HL-60/S4 treated with retinoic acid at 250 ng/mL for 4 days and 3 days (cell line): Measurements from ENCODE around the gene CLEC4E.
"Not testable (repeated sequence)": the region's sequence is repeated elsewhere in the genome, so short reads cannot be mapped to it uniquely, and the experiment has no call there.

Experiments used
- in situ Hi-C: fragments of 300-500 bp; cut with MboI; formaldehyde crosslinking; loops from 2 replicates; pipeline ENCODE4 v1.7.0; 2022; ENCODE audit warnings: low sequenced_read_pairs

CLEC4E gene, protein sequence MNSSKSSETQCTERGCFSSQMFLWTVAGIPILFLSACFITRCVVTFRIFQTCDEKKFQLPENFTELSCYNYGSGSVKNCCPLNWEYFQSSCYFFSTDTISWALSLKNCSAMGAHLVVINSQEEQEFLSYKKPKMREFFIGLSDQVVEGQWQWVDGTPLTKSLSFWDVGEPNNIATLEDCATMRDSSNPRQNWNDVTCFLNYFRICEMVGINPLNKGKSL

DNA sequence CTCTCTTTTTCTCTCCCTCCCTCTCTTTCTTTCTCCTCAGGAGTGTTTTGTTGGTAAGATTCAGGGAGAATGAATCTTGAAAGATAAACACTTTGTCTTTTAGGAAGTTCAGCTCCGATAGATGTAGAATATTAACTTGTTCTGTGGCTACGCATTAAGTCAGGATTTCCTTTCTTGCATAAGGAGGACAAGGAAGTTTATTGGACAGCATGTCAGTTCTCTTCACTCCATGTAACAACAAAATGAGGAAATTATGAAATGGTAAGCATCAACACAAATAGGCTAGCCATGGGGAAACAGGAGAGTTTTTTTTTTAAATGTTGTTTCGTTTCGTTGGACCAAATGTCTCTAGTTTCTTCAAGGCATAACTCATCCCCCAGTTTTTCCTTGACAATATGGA, at the start of gene CLEC4E:
CLEC4E (minus strand) TSS at position 75 of the 400 bp plus-strand sequence. CDS start 108 bp downstream, outside the sequence.
- in situ Hi-C loops = not testable (repeated sequence)

DNA sequence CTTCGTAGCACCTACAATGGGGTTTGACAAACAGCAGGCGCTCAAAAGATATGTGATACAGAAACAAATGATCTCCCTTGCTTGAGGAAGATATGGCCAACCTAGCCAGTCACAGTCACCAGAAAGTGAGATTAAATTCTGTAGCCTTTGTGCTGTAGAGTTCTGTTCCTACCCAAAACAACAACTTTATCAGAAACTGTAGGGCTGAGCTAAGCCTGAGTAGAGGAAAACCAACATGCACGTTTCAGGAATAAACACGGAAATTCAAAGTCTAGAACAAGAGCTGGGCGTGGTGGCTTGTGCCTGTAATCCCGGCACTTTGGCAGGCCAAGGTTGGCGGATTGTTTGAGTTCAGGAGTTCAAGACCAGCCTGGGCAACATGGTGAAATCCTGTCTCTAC, 49.0 kb upstream of the CLEC4E start:
- in situ Hi-C loops = no loop called here

DNA sequence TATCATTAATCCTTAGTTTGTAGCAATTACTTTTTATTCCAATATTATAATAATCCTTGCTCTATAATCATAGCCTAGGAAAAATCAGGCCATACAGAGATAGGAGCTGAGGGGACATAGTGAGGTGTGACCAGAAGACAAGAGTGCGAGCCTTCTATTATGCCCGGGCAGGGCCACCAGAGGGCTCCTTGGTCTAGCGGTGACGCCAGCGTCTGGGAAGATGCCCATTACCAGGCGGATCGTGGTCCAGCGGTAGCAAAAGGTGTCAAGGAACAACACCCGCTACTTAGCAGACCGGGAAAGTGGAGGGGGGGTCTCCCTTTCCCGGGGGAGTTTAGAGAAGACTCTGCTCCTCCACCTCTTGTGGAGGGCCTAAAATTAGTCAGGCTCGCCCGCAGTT, 43.8 kb upstream of the CLEC4E start:
- in situ Hi-C loops = not testable (repeated sequence)

DNA sequence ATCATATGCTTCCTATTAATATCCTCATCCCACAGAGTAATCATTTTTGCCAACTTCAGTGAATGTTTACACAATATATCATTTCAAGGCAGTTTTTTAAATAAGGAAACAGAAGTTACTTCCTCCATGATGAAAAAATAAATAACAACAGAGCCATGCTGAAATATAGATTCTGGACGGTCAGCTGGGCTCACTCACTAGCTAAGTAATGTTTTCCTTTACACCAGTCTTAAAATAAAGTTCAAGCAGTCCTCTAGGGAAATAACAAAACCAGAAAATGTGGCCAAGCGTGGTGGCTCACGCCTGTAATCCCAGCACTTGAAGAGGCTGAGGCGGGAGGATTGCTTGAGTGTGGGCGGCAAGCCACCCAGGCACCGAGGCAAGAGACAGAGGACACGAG, 43.3 kb upstream of the CLEC4E start:
- in situ Hi-C loops = no loop called here

DNA sequence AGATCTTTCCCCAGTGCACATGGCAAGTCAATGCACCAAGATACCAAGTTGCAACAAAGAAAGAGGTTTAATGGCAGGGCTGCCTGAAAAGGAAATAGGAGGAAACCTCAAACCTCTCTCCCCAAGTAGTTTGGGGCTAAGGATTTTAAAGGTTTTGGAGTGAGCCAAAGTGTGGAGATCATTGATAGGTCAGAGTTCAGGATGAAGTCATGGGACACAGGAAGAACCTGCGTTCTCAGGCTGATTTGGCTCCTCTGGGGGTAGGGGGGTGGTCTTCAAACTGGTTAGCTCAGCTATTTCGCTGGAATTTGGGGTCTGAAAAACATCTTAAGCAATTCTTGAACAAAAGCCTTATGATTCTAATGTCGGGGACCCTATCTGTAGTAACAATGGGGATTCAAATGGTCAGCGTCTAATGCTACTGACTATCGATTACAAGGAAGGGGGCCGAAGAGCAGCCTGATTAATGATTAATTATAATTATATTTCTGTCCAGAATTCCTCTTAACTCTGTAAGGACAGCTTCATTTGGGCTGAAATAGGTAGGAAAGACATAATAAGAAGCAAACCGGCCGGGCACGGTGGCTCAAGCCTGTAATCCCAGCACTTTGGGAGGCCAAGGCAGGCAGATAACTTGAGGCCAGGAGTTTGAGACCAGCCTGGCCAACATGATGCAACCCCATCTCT, 40.5 kb upstream of the CLEC4E start:
- in situ Hi-C loops = no loop called here

DNA sequence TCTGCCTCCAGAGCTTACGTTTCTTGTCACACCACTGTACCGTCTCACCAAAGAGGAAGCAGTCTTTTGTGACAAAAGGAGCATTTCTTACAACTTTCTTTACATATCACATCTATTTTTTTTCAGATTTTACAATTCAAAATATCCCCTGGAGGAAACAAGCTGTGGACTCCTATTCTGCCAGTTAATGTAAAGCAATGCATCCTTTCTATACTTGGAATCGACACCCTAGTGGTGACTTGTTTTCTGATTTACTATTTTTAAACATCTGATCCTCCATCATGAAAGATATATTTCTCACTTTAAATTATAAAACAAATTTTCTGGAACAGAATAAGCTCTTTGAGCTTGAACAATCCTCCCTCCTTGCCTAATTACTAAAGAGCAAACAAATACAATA, 37.2 kb upstream of the CLEC4E start:
- in situ Hi-C loops = no loop called here

DNA sequence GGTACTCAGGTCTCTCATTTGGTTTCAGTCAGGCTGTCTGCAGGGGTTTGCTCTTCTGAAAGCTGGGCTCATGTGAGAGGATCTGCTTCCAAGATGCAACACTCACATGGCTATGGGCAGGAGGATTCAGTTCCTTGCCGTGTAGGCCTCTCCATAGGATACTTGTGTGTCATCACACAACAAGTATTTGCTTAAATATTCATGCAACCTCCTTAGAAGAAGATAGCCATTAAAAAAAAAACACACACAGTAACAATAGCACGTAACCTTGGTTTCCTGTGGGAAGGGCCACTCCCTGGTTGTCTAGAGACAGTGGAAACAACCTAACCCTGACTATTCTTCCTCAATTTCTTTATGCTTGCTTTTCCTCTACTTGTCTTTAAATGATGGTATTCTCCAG, 31.8 kb upstream of the CLEC4E start:
- in situ Hi-C loops = no loop called here

DNA sequence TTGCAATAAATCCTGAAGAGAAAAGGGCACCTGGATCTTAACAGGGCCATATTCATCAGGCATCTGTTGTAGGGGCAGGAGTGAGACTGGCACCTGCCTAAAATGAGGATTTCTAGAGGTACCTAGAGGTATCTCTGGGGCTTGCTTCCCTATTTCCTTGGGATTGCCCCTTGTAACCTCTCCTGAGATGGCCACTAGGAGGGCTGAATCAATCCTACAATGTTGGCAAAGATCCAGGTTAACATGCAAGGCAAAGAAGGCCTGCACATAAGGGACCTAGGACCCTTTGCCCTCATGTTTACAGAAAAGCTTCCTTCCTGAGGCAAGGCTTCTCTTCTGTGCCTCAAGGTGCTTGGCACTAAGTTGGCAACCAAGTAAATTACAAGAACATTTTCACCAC, 25.8 kb upstream of the CLEC4E start:
- in situ Hi-C loops = no loop called here

DNA sequence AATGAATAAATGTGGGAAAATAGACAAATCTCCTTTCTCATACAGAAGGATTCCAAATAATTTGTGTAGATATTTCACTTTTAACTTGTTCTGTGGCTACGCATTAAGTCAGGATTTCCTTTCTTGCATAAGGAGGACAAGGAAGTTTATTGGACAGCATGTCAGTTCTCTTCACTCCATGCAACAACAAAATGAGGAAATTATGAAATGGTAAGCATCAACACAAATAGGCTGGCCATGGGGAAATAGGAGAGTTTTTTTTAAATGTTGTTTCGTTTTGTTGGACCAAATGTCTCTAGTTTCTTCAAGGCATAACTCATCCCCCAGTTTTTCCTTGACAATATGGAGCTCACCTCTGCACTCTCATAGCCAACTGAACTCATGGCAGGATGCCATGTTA, 25.3 kb upstream of the CLEC4E start:
- in situ Hi-C loops = not testable (repeated sequence)

DNA sequence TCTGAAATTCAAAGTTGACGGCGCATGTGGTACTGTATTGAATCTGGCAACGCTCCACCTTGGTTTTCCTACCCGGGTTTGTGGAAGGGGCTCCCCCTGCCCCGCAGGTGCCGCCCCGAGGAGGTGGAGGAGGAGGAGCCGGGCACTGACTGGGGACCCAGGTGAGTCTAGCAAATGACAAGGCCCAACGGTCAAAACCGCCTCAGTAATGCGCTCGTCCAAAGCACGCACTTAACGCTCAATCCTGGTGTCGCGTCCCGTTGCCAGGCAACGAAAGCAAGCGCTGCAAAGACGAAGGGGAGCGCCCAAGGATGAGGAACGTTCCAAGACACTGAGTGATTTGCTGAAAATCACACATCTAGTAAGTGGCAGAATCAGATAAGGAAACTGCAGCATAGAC, 24.0 kb upstream of the CLEC4E start:
- in situ Hi-C loops = no loop called here

DNA sequence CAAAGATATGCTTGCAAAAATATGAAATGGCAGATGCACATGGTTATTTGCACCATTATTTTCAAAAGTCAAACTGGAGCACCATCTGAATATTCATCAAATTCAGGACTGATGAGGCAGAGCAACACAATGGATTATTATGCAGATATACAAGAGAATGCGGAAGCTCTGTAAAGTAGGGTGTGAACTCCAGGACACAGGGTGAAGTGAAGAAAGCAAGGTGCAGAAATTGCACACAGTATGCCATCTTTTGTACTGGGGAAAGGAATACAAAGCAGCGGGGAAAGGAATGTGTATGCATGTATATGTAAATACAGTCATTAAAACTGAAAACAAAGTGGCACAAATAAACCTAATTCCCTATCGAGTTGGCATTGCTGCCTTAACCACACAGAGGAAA, 22.7 kb upstream of the CLEC4E start:
- in situ Hi-C loops = no loop called here

DNA sequence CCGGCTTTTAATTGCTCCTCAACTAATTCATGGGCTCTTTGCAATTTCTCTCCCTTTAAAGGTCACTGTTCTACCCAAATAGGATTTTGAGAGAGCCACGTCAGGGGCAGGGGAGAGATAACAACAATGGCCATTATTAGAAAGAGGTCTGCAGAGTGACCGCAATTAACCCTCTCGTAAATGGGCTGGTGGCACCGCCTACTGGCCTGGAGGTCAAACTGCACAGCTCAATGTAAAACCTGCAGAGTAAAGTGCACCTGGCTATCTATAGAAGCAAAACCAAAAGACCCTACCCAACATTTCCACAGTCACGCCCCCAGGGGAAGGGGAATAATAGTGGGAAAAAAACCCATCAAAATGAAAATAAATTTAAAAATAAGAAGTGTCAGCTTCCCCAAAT, 21.6 kb upstream of the CLEC4E start:
- in situ Hi-C loops = no loop called here

DNA sequence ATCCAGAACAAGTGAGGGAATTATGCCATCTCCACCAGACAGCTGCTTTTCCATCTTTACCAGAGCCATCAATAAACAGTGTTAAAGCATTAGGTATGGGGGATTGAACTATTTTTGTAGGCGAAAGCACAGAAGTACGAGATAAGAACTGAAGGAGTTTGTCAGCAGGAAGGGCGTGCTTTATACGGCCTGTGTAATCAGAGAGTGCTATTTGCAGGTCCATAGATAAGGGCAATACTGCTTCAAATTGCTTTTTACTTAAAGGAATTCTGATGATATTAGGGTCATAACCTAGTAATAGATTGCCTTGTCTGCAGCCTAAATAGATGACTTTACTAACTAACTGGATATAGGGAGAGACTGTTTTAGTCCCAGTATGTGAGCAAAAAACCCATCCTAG, 20.3 kb upstream of the CLEC4E start:
- in situ Hi-C loops = no loop called here

DNA sequence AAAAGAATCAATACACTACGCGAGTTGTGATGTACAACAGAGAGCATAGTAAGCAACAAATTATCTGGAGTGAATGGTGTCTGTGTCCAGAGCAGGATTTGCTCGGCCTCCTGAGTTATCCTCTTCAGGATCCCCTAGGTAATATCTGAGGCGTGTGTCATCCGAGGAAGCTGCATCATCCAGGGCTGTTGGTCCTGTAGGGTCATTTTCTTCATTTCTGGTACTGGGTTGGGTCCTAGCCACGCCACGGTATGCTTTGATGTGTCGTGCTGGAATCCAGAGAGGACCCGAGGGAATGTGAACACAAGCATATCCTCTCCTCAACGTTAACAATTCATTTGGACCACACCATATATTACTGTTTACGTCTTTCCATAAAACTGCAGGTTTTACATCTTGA, 19.0 kb upstream of the CLEC4E start:
- in situ Hi-C loops = no loop called here

DNA sequence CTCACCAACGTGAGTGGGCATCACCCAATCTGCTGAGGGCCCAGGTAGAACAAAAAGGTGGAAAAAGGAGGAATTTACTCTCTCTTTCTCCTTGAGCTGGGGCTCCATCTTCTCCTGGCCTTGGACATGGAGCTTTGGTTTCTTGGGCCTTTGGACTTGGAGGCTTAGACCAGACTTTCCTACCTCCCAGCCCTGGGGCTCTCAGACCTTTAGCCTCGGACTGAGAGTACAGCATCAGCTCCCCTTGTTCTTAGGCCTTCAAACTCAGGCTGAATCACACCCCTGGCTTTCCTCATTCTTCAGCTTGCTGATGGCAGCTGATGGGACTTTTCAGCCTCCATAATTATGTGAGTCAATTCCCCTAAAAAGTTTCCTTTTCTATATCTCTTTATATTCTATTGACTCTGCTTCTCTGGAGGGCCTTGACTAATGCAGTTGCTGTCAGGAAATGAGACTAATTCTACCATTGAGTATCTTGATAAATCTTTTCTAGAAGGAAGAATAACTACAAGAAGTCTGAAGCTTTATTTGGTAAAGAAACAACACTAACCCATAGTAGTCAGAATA, 15.9 kb upstream of the CLEC4E start:
- in situ Hi-C loops = no loop called here

DNA sequence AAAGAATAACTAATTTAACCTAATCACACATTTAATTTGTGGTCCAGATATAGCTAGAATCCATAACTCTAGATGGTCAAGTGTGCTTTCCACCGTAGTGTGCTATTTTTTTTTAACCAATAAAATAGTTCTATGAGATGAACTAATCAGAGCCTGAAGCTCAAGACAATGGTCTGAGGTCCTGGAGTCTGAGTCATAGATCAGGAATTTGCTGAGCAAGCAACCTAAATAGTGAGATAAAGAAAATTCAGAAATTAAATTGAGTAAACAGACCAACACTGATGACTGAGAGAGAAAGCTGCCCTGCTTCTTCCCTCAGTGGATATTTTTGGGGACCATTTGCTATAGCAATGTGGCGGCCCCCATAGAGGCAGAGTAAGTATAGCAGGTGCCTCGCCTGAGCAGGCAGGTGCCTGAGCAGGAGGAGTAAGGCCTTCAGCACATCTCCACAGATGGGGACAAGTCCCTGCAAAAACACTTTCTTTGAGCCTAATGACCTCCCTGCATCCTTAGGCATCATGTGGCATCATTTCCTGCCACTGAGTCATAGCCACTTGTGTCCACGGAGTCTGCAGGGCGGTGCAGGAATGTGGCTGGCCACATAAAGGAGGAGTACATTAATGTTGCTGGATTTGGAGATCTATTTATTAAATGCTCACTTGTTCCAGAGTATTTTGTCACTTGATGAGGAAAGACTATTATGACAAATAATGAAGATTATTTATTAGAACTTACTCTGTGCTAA, 13.9 kb upstream of the CLEC4E start:
- in situ Hi-C loops = no loop called here

DNA sequence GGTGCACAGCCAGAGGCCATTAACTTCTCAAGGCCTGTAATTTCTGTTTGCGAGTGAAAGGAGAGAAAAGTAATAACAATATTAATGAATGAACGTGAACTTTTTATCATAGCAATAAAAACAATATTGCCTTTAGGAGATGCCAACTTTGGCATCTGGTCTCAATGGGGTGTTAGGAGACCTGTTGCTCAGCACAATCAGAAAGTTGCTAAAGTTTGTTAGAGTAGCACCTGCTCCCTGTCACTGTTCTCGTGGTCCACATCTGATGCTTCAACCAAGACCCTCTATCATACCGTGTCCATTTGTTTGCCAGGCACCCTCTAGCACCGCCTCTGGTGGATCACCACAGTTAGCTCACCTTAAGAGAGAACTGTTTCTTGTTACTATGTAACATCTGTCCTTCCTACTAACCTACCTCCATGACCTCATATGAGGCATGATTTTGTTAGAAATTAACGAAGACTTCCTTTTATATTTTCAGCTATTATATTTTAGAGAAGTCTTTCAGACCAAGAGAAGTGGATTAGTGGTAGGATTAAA, 12.5 kb upstream of the CLEC4E start:
- in situ Hi-C loops = no loop called here

DNA sequence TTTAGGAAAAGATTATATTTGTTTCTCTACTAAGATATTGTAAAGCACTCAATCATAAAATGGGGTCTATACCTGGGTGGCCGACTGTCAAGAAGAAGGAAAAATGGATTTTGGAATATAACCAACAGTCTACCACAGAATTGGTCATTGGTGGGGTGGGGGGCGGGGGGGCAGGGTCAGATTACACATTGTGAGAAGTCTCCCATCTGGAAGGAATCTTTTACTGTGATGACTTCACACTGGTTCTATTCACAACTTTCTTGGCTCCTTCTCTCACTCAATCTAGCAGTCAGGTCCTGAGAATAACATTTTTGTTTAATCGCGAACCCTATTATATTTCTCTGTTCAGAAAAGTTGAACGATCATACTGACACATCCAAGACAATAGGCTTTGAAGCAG, 8.7 kb upstream of the CLEC4E start:
- in situ Hi-C loops = no loop called here

DNA sequence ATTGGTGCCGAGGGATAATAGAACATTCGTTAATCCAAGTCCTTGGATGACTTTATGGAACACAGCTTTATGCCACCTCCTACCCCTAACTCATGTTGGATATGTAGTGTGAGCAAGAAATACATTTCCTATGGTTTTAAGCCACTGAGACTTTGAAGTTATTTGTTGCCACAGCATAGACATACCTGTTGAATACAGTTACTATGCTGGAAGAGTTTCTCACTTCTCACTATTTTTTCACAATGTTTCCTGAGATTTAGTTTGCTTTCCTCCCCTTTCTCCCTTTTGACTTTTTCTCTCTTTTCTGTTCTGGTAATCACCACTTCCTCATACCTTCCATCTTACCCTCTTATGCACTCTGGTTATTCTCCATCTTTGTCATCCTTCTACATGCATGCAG, 7.5 kb upstream of the CLEC4E start:
- in situ Hi-C loops = no loop called here

DNA sequence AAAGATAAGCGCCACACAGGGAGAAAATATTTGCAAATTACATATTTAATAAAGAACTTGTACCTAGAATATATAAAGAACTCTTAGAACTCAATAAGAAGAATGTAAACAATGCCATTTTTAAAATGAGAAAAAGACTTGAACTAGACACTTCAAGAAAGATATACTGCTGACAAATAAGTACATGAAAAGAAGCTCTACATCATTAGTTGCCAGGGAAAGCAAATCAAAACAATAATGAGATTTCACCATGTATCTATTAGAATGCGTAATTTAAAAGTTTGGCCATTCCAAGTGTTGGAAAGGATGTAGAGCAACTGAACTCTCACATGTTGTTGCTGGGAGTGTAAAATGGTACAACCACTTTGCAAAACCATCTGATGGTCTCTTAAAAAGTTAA, 6.9 kb upstream of the CLEC4E start:
- in situ Hi-C loops = no loop called here

DNA sequence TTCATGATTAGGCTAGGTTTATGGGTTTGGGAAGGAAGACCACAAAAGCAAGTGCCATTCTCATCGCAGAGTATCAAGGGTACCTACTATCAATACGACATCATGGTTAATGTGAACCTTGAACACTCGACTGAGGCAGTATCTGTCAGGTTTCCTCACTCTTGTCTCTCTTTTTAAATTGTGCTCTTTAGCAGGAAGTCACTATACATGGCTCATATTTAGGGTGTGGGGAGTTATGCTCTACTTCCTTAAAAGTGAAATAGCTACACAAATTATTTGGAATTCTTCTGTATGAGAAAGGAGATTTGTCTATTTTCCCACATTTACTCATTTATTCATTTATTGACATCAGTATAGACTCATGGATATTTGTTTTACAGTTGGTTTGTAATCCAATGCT, 5.9 kb upstream of the CLEC4E start:
- in situ Hi-C loops = no loop called here

DNA sequence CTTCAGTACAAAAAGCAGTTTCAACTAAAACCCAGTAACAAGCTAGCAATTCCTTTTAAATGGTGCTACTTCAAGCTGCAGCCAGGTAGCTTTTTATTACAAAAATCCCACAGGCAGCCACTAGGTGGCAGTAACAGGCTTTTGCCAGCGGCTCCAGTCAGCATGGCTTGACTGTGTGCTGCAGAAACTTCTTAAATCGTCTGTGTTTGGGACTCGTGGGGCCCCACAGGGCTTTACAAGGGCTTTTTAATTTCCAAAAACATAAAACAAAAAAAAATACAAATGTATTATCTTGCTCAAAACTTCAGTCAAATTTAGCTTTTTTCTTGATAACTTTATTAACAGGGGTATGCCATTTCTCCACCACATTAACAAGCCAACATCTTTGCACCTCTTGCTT, 3.6 kb upstream of the CLEC4E start:
- in situ Hi-C loops = no loop called here
